ENCODE data around the gene SLC7A6OS.

The SLC7A6OS gene

GRCh38 chr16:68350813-68351350, 40.1 kb upstream of the SLC7A6OS start:
- no peak for DNase-seq (ENCODE audit: low read depth)
- no peak overlapping the region for H3K4me3 ChIP-seq (ENCODE audit: low read length)
- TF ChIP-seq, protein P1, sequence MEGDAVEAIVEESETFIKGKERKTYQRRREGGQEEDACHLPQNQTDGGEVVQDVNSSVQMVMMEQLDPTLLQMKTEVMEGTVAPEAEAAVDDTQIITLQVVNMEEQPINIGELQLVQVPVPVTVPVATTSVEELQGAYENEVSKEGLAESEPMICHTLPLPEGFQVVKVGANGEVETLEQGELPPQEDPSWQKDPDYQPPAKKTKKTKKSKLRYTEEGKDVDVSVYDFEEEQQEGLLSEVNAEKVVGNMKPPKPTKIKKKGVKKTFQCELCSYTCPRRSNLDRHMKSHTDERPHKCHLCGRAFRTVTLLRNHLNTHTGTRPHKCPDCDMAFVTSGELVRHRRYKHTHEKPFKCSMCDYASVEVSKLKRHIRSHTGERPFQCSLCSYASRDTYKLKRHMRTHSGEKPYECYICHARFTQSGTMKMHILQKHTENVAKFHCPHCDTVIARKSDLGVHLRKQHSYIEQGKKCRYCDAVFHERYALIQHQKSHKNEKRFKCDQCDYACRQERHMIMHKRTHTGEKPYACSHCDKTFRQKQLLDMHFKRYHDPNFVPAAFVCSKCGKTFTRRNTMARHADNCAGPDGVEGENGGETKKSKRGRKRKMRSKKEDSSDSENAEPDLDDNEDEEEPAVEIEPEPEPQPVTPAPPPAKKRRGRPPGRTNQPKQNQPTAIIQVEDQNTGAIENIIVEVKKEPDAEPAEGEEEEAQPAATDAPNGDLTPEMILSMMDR (conservative IDR thresholded peaks at IDR 0.05; ENCODE audit: low read length) = no peak

DNA sequence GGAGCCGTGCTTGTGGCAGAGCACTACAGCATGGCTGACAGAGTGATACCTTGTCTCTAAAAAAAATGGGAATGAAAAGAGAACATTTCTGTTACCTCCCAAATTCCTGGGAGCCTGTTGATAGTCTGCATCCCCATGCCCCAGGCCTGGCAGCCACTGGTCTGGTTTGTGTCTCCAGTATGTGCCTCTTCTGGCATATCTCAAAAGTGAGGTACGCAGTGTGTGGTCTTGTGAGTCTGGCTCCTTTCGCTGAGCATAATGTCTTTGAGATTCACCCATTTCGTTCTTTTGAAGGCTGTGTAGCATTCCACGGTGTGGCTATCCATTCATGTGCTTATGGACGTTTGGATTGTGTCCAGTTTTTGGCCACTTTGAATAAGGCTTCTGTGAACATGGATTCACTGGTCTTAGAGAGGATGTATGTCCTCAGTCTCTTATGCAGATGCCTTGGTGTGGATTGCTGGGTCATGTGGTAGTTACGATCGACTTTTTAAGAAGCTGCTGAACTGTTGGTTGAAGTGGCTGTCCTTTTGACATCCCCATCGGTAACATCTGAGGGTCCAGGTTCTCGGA, 39.2 kb upstream of the SLC7A6OS start:
- no peak overlapping the region for H3K4me3 ChIP-seq (ENCODE audit: low read length)
- TF ChIP-seq, protein P1 (conservative IDR thresholded peaks at IDR 0.05; ENCODE audit: low read length) = no peak
- no peak for DNase-seq (ENCODE audit: low read depth)

- no peak for DNase-seq (ENCODE audit: low read depth)
- TF ChIP-seq, protein P1 (conservative IDR thresholded peaks at IDR 0.05; ENCODE audit: low read length) = no peak
- no peak overlapping the region for H3K4me3 ChIP-seq (ENCODE audit: low read length)
These were observed 38.1 kb upstream of the SLC7A6OS start for GRCh38 chr16:68348639-68349445.

DNA sequence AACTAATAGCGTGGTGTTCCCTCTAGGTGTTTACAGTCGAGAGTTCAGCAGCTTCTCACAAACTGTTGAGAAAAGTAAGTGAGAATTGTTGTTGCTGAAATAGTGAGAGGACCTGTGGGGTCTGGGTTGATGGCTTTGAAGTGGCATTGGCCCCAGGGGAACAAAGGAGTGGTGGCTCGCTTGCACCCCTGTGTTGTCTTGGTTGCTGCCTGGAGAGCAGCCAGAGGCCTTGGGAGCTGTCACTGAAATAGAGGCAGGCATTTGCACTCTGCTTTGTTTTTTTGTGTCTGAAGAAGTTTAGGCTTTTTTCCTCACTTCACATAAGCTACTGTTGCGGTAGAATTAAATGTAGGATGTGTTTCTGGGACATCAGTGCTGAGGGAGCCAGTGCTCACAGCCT, 36.9 kb upstream of the SLC7A6OS start:
- TF ChIP-seq, protein P1 (conservative IDR thresholded peaks at IDR 0.05; ENCODE audit: low read length) = no peak
- no peak for DNase-seq (ENCODE audit: low read depth)
- no peak overlapping the region for H3K4me3 ChIP-seq (ENCODE audit: low read length)

- TF ChIP-seq, protein P1 (conservative IDR thresholded peaks at IDR 0.05; ENCODE audit: low read length) = no peak
- DNase-seq (ENCODE audit: low read depth) = no peak
- H3K4me3 ChIP-seq (ENCODE audit: low read length) = no peak overlapping the region
These were observed 36.2 kb upstream of the SLC7A6OS start for GRCh38 chr16:68346892-68347480.

- DNase-seq (ENCODE audit: low read depth) = no peak
- TF ChIP-seq, protein P1 (conservative IDR thresholded peaks at IDR 0.05; ENCODE audit: low read length) = no peak
- H3K4me3 ChIP-seq (ENCODE audit: low read length) = no peak overlapping the region
These were observed 35.4 kb upstream of the SLC7A6OS start for GRCh38 chr16:68345958-68346635.
